Stimulated activated CD8-positive, alpha-beta memory T cell treated with anti-CD3 and anti-CD28 coated beads, Interleukin-15, amount 100 ng/mL, for 48 hours (primary cell): ENCODE measurements around the gene TMEM217.
A peak's percentile ranks its signal among the peaks of the same experiment; 100 is the strongest.
"Not testable (repeated sequence)": the region's sequence is repeated elsewhere in the genome, so short reads cannot be mapped to it uniquely, and the experiment has no call there.

Experiments
- DNase-seq, 2 donors: peaks; one replicate each; pipeline ENCODE4 v3.0.0-alpha.2; 2020; ENCODE audit warnings: low read depth in 2 of 2

The TMEM217 gene

DNA sequence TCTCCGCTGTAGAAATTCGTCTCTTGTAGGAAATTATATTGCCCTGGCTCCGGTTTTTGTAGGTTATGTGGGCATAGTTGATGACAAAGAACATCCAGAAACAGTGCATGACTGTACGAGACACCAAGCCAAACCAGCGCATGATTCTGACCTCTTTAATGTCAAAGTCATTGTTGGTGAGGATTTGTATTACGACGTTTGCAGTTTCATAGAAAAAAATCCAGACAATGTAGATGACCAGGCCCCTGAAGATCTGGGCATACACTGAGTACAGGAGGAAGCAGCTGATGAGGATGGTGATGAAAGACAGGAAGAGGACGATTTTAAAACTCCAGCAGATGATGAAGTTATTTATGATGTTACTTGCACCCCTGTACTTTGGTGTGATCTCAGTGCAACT is 39.4 kb downstream of the TMEM217 start:
- no peak for DNase-seq

DNA sequence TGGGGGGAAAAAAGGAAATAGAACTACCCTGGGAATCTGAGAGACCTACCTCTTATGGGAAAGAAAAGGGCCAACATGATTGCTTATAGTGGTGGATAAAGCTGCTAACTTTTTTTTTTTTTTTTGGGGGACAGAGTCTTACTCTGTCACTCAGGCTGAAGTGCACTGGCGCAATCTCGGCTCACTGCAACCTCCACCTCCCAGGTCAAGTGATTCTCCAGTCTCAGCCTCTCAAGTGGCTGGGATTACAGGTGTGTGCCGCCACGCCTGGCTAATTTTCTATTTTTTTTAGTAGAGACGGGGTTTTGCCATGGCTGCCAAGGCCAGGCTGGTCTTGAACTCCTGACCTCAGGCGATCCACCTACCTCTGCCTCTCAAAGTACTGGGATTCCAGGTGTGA is 39.9 kb downstream of the TMEM217 start:
- DNase-seq: no peak

DNA sequence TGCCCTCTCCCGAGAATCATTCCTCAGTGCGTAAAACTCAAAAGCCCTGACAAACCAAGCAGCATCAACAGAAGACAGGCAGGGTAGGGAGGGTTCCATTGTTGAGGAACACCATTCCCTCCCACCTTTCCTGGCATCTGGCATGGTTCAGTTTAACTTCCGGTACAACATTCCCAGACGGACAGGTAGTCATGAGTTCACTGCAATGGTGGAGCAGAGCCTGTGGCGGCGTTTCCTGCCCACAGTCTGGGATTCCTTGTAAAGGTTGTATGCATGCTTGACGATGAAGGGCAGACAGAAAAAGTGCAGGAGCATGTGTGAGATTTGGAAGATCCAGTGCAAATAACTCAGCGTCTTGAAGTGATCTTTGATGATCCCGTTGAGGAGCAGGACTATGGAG is 45.7 kb downstream of the TMEM217 start:
- DNase-seq: no peak

DNA sequence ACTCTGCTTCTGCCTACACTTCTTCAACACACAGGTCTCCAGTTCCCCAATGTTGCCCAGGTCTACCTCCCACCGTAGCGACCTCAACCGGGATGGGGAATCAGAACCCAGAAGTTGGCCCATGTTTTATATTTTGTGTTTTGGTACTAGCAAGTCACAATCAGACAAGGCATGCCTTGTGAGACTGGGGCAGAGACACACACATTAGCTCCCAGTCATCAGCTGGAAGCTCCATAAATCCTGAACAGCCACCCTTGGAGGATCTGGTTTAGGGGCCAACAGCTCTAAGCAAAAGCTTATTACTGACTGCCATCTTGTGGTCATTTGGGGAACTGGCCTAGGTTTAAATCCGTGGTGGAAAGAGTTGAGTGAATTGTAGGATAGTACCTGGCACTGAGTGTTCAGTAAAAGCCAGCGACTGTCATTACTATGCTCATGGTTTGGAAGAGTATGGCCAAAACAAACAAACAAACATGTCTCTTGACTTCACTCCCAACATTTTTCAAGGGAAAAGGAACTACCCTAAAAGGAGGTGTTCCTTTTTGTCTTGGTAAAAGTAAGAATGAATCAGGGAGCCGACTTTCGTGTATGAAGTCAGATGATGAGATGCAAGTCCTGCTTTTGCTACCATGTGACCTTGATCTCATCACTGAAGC is 47.5 kb downstream of the TMEM217 start:
- DNase-seq: peak; percentile 46 to 55

DNA sequence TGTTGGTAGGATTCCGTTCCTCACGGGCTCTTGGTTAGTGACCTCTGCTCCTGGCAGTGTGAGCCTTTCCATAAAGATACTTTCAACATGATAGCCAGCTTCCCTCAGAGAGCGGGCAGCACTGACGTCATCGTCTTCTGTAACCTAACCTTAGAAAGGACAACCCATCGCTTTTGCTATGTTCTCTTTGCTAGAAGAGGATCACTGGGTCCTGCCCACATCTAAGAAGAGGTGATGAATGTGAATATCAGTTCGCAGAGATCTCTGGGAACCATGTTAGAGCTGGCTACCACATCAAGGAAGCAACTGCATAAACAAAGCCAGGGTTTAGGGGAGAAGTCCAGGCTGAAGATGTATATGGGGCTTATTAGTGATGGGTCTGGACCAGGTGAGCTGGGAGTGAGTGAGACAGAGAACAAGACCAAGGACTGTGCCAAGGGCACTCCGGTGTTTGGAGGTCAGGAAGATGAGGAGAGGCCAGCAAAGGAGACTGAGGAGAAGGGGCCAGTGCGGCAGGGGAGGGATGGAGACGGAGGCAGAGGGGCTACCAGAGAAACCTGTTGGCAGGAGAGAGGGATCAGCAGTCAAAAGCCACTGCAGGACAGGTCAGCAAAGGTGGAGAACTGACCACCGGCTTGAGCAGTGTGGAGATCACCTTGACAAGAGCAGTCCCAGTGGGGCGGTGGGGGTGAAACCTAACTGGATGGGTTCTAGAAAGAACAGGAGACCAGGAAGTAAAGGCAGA is 48.3 kb downstream of the TMEM217 start:
- no peak for DNase-seq

DNA sequence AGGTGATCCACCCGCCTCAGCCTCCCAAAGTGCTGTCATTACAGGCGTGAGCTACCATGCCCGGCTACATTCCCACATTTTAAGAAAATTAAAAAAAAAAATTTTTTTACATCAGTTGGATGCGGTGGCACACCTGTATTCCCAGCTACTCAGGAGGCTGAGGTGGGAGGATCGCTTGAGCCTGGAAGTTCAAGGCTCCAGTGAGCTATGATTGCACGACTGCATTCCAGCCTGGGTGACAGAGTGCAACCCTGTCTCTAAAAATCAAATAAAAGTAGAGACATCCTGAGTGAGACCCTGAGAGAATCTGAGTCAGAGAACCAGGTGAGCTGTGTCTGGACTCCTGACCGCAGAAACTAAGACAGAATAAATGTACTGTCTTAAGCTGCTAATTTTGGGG is 49.2 kb downstream of the TMEM217 start:
- no peak for DNase-seq

DNA sequence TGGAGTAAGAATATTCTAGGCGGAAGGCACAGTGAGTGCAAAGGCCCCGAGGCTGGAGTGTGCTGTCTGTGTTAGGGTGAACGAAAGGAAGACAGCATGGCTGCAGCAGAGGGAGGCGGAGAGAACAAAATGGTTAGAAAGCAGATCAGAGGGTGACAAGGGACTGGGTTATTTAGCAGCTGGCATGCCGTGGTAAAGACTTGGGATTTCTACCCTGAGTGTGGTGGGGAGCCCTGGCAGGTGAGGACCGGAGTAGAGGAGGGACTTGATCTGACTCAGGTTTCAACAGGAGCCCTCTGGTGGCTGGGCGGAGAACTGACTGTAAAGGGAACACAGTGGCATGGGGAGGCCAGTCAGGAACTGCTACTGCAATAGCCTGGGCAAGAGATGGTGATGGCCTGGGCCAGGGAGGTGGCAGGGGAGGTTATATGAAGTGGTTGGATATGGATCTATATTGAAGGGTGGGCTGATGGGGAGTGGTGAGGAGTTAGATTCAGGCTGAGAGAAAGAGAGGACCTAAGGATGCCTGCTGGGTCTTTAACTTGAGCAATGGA is 50.0 kb downstream of the TMEM217 start:
- DNase-seq: peak; percentile 82

DNA sequence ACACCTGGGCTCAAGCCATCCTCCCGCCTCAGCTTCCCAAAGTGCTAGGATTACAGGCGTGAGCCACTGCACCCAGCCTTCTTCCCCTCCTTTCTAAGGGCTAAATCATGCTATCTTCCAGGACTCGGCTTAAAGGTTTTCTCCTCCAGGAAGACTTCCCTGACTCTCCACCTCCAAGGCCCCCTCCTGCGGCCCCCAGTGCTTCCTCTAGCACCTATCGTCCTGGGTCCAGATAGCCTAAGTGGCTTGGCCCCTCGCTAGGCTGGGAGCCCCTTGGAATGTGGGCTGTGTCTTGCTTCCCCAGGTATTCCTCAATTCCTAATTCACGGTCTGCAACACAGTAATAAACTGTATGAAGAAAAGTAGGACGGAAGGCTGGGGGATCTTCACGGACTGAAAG is 51.3 kb downstream of the TMEM217 start:
- DNase-seq: no peak

DNA sequence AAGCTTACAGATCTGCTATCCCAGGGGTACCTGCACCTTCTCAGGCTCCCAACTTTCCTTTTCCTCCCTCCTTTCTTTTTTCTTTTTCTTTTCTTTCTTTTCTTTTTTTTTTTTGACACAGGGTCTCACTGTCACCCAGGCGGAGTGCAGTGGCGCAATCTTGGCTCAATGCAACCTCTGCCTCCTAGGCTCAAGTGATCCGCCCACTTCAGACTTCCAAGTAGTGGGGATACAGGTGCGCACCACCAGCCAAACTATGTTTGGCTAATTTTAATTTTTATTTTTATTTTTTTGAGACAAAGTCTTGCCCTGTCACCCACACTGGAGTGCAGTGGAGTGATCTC is 52.0 kb downstream of the TMEM217 start:
- no peak for DNase-seq

DNA sequence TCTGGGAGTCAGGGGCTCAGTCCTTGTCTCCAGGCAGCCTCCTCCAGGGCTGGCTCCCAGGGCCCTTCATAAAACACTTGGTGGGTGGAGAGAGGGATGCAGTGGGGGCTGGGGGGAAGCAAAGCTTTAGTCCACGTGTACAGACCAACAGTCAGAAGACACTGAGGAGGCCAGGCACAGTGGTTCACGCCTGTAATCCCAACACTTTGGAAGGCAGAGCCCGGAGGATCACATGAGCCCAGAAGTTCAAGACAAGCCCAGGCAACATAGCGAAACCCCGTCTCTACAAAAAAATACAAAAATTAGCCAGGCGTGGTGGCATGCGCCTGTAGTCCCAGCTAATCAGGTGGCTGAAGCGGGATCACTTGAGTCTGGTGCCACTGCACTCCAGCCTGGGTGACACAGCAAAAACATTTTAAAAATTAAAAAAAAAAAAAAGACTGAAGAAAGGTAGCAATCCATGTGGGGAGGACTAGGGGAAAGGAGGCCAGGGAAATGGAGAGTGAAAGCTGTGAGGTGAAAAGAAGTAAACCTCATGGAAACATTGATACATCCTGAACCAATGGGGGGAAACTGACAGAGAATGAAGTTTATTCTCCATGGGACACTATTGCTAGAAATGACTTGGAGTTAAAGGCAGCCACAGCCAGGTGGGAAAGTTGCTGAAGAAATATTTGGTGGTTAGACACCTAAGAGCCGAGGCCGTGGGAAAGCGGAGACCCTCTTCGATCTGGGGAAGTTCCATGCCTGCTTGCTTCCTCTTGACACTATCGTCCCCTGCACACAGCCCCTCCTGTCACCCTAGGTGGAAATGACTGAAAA is 52.6 kb downstream of the TMEM217 start:
- peak in 1 of 2 donors; percentile 32 for DNase-seq

DNA sequence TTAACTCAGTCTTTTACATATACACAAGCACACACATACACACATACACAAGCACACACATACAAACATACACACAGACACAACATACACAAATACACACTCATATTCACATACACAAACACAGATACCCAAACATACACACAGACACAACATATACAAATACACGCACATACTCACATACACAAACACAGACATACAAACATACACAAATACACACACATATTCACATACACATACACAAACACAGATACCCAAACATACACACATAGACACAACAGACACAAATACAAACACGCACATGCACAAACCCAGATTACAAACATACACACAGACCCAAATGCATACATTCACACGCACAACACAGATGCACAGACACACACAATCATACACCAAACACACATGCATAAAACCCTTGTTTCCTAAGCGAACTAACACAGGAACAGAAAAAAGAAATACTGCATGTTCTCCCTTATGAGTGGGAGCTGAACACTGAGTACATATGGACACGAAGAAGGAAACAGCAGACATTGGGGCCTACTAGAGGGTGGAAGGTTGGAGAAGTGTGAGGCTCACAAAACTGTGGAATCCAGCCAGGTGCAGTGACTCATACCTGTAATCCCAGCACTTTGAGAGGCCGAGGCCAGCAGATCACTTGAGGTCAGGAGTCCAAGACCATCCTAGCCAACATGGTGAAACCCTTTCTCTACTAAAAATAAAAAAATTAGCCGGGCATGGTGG is 53.8 kb downstream of the TMEM217 start:
- DNase-seq: no peak

DNA sequence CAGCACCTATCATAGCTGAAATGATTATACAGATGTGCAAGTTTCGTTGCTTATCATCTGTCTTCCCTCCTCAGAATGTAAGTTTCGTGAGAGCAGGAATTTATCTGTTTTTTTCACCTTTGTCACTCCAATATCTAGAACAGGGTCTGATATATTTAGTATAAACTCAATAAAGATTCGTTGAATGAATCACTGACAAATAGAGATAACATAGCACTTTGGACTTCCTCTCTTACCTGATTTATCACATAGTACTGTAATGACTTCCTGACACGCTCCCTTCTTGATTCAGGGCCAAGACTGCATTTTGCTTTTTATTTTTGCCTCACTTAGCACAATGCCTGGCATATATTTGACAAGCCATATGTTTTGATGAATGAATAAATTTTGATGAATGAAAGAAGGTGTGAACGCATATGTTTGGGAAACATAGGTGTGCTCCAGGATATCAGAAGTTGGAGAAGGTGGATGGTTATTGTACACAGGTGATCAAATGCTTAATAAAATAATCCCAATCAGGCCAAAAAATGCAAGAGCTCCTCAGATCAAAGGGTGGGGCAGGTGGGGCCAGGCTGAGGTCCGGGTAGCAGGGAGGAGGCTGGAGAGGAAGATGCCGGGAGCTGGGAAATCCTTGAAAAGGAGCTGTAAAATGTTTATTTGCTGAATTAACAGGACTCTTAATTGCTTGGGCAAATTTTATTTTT is 55.0 kb downstream of the TMEM217 start:
- DNase-seq: no peak

DNA sequence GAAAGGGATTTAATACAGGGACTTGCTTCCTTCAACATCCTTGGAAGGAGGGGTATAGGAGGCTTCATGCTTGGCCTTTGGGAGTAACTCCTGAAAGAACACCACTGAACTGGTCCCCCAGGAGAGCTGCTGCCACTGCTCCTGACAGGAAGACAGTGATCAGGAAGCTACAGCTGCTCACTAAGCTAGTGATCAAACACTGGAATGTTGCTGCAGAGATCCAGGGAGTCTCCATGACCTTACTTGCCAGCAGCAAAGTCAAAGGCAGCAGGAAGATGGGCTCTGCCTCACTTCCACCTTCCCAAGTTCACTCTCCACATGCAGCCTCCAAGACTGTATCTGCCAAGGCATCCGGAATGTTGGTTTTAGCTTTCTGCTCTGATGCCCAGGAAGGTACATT is 56.2 kb downstream of the TMEM217 start:
- no peak for DNase-seq

DNA sequence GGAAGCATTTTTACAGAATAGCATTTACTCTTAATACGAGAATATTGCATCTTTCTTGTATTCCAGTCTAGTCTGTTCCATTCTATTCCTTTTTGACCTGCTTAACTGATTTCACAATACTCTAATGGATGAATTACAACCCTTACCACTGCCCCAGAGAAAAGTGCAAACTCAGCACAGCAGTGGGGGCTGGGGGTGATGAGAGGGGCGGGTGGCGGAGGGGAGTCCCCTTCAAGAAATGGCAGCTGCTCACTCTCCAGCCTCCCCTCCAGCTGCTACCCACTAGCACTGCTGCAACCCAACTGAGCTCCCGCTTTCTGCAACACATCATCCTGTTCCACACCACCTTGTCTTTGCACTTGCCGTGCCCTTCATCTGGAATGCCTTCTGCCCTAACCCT is 57.9 kb downstream of the TMEM217 start:
- no peak for DNase-seq

DNA sequence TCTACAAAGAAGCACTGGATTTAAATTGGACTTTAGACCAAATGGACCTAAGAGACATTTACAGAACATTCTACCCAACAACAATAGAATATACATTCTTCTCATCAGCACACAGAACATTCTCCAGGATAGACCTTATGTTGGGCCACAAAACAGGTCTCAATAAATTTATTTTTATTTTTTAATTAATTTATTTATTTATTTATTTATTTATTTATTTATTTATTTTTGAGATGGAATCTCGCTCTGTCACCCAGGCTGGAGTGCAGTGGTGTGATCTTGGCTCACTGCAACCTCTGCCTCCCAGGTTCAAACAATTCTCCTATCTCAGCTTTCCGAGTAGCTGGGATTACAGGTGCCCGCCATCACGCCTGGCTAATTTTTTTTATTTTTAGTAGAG is 61.5 kb downstream of the TMEM217 start:
- DNase-seq: not testable (repeated sequence)

DNA sequence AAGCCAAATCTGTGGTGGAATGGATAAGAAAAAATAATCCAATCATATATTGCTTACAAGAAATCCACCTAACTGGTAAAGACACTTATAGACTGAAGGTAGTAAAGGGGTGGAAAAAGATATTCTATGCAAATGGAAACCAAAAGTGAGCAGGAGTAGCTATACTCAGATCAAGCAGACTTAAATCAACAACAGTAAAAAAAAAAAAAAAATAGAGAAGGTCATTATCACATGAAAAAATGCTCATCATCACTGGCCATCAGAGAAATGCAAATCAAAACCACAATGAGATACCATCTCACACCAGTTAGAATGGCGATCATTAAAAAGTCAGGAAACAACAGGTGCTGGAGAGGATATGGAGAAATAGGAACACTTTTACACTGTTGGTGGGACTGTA is 63.1 kb downstream of the TMEM217 start:
- not testable (repeated sequence) for DNase-seq

DNA sequence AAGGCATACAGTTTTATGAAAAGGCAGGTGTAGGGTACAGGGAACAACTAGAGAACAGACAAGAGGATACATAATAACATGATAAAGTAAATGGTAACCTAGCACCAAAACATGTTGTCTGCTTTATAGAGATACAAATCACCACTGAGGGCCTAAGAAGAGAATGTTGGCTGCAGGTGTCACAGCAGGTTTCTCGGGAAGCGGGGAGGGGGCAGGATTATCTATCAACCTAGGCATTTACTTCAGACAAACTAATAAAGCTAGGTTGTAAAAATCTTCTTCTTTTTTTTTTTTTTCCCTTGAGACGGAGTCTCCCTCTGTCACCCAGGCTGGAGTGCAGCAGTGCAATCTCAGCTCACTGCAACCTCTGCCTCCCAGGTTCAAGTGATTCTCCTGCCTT is 65.3 kb downstream of the TMEM217 start:
- DNase-seq: no peak

DNA sequence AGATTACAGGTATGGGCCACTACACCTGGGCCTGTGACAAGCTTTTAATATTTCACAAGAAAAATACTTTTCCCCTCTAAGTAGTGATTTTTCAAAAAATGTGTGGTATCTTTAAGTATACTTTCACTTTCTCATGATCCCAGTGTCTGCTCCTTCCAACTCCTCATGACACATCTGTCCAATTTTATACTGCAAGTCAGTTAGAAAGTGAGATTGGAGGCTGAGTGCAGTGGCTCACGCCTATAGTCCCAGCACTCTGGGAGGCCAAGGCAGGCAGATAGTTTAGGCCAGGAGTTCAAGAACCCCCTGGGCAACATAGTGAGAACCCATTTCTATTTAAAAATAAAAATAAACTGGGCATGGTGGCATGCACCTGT is 67.8 kb downstream of the TMEM217 start:
- no peak for DNase-seq

DNA sequence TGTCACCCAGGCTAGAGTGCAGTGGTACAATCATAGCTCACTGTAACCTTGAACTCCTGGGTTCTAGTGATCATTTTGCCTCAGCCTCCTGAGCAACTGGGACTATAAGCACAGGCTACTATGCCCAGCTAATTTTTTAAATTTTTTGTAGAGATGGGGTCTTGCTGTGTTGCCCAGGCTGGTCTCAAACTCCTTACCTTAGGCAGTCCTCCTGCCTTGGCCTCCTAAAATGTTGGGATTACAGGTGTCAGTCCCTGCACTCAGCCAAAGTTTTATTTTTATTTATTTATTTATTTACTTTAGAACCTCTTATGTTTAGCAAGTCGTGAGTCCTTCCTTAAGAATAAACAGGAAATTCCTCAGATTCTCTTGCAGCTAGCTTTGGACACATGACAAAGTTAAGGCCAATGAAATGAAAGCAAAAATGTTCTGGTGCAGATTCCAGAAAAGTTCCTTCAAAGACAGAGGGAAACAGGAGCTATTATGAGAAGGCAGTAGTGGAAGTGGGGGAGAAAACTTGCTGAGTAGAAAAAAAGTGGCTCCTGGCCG is 68.9 kb downstream of the TMEM217 start:
- no peak for DNase-seq

DNA sequence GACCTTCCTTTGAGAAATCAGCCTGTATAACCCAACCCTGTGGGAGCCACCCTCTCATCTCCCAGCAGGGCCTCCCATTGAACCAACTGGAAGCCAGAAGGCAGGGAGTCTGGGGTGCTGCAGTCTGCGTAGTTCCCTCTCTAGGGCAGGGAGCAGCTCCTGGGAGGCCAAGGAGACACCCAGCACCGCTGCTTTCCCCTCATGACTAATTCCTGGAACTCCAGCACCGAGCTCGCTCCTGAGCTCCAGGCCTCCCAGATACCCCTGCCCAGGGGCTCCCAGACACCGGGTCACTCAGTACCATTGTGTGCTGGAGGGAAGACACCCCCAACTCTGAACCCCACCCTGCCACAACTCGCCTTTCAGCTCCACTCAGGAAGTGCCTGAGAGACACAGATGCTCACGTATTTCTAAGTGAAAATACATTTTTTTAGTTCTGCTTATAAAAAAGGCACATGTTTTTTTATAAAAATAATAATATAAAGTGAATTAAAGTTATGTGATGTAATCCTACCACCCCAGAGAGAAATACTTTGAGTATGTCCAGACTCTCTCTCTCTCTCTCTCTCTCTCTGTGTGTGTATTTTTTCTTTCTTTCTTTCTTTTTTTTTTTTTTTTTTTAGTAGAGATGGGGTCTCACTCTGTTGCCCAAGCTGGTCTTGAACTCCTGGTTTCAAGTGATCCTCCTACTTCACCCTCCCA is 70.5 kb downstream of the TMEM217 start:
- no peak for DNase-seq
